SK-N-MC (cell line): ENCODE results near the gene PDIA6.
"Not testable (repeated sequence)": the region's sequence is repeated elsewhere in the genome, so short reads cannot be mapped to it uniquely, and the experiment has no call there.

Experiments used
- DNase-seq: peaks from one replicate; pipeline ENCODE4 v3.0.0-alpha.2; 2011; ENCODE audit warnings: low read depth, low spot score
- H3K27ac ChIP-seq: fragments of 200-600 bp; sonication (generic); 2 replicates; pipeline ENCODE4 v1.5.1; 2016; ENCODE audit warnings: mixed run types
- H3K36me3 ChIP-seq: fragments of 200-600 bp; sonication (generic); 2 replicates; pipeline ENCODE4 v1.6.1; 2017; ENCODE audit warnings: antibody characterized with exemption, low read length, mixed read lengths; ENCODE audit not compliant: insufficient read depth
- H3K4me3 ChIP-seq: fragments of 200-600 bp; sonication (generic); 2 replicates; pipeline ENCODE4 v1.5.1; 2016
- H3K9ac ChIP-seq: fragments of 200-600 bp; sonication (generic); 2 replicates; pipeline ENCODE4 v1.8.0; 2017; ENCODE audit warnings: mixed run types, mixed read lengths; ENCODE audit not compliant: insufficient read length
- H3K9me3 ChIP-seq: fragments of 200-600 bp; sonication (generic); 2 replicates; pipeline ENCODE4 v1.6.1; 2017; ENCODE audit warnings: low read depth, mild to moderate bottlenecking, antibody characterized with exemption, low read length, moderate library complexity, mixed read lengths
- EZH2 ChIP-seq: fragments of 200-600 bp; sonication (generic); IDR thresholded peaks from one replicate; pipeline ENCODE4 v1.6.1; 2017; ENCODE audit warnings: antibody characterized with exemption
- FOXP2 ChIP-seq: optimal IDR thresholded peaks from 2 replicates; pipeline ENCODE3; 2011; ENCODE audit warnings: mild to moderate bottlenecking, moderate library complexity; ENCODE audit not compliant: insufficient read depth; ENCODE audit errors: extremely low read length, control extremely low read depth
- POLR2AphosphoS5 ChIP-seq: IDR thresholded peaks from 2 replicates; pipeline ENCODE4 v1.6.1; 2012; ENCODE audit warnings: mild to moderate bottlenecking, low read depth, low read length, borderline replicate concordance

PDIA6 gene

GRCh38 chr2:10828346-10828745, 15.8 kb upstream of the PDIA6 start:
- Histone ChIP-seq H3K9ac (no peak overlapping the region), H3K4me3 (no peak overlapping the region), H3K9me3 (no peaks in the 10 kb centered on the region), H3K27ac (no peak overlapping the region), H3K36me3 (no peaks in the 10 kb centered on the region)
- TF ChIP-seq EZH2 (no peak), POLR2AphosphoS5 (no peak), FOXP2 (no peak)
- DNase-seq: no peak

GRCh38 chr2:10826625-10827024, 14.0 kb upstream of the PDIA6 start:
- H3K36me3 ChIP-seq: no peaks in the 10 kb centered on the region
- TF ChIP-seq EZH2: no peak
- no peak for TF ChIP-seq POLR2AphosphoS5
- TF ChIP-seq FOXP2: no peak
- H3K9ac ChIP-seq: no peak overlapping the region
- no peak overlapping the region for H3K27ac ChIP-seq
- DNase-seq: no peak
- H3K9me3 ChIP-seq: no peaks in the 10 kb centered on the region
- H3K4me3 ChIP-seq: no peak overlapping the region

DNA sequence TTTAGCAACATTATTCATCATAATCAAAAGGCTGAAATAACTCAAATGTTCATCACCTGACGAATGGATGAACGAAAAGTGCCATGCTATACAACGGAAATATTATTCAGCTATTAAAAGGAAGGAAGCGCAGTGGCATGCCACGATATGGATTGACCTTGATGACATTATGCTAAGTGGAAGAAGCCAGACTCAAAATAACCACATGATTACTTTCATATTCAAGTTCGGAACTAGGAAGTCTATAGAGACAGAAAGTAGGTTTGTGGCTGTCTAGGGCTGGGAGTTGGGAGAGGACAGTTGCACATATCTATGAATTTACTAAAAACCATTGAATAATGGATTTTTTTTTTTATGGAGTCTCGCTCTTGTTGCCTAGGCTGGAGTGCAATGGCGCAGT, 13.4 kb upstream of the PDIA6 start:
- no peak overlapping the region for H3K4me3 ChIP-seq
- H3K9ac ChIP-seq: no peak overlapping the region
- DNase-seq: no peak

GRCh38 chr2:10824191-10824590, 11.6 kb upstream of the PDIA6 start:
- TF ChIP-seq EZH2 (no peak), FOXP2 (no peak), POLR2AphosphoS5 (no peak)
- Histone ChIP-seq H3K36me3 (no peaks in the 10 kb centered on the region), H3K9ac (no peak overlapping the region), H3K27ac (no peak overlapping the region), H3K4me3 (no peak overlapping the region), H3K9me3 (no peaks in the 10 kb centered on the region)
- DNase-seq: no peak

More for the DNA sequence above, 13.4 kb upstream of the PDIA6 start:
- TF ChIP-seq POLR2AphosphoS5: no peak
- TF ChIP-seq EZH2: no peak
- no peak for TF ChIP-seq FOXP2
- no peaks in the 10 kb centered on the region for H3K36me3 ChIP-seq
- H3K9me3 ChIP-seq: no peaks in the 10 kb centered on the region
- H3K27ac ChIP-seq: no peak overlapping the region

GRCh38 chr2:10820978-10821695, 8.6 kb upstream of the PDIA6 start:
- no peaks in the 10 kb centered on the region for H3K9me3 ChIP-seq
- no peak overlapping the region for H3K4me3 ChIP-seq
- no peaks in the 10 kb centered on the region for H3K36me3 ChIP-seq
- H3K27ac ChIP-seq: no peak overlapping the region
- no peak overlapping the region for H3K9ac ChIP-seq
- TF ChIP-seq POLR2AphosphoS5 (no peak), FOXP2 (no peak), EZH2 (no peak)
- DNase-seq: no peak

DNA sequence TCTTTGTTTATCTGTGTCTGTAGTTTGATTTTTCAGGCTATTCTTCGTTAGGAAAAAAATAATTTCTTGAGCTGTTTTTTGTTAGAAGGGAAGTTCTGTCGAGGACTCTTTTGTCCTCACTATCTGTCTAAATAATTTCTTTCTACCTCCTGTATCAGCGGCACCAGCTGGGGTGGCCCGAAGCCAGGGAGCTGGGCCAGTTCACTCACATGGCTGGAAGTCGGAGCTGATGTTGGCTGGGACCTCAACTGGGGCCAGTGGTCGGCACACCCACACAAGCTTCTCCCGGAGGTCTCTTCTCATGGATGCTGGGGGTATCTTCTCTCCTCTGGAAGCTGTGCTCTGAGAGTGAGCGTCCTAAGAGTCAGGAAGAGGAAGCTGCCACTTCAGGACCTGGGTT, 8.0 kb upstream of the PDIA6 start:
- H3K27ac ChIP-seq: no peak overlapping the region
- no peak for TF ChIP-seq EZH2

GRCh38 chr2:10819714-10820314, 7.2 kb upstream of the PDIA6 start:
- no peaks in the 10 kb centered on the region for H3K9me3 ChIP-seq
- no peak overlapping the region for H3K27ac ChIP-seq
- TF ChIP-seq POLR2AphosphoS5: no peak
- no peak for TF ChIP-seq EZH2
- no peak for TF ChIP-seq FOXP2
- H3K9ac ChIP-seq: no peak overlapping the region
- H3K36me3 ChIP-seq: no peaks in the 10 kb centered on the region
- no peak overlapping the region for H3K4me3 ChIP-seq
- no peak for DNase-seq

More for the DNA sequence above, 8.0 kb upstream of the PDIA6 start:
- H3K9ac ChIP-seq: no peak overlapping the region
- H3K9me3 ChIP-seq: no peaks in the 10 kb centered on the region
- H3K36me3 ChIP-seq: no peaks in the 10 kb centered on the region
- no peak overlapping the region for H3K4me3 ChIP-seq
- DNase-seq: no peak

DNA sequence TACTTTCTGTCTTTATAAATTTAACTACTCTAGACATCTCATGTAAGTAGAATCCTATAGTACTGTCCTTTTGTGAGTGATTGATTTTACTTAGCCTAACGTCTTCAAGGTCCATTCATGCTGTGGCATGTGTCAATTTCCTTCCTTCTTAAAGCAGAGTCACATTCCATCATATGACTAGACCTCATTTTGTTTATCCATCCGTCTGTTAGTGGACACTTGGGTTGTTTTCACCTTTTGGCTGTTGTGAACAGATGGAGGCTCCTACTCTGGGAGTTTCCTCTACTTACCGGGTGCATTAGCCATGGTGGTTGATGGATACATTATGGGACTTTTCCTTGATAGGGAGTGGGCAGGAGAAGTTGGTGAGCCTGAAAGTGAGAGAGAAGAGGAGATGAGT, 6.4 kb upstream of the PDIA6 start:
- no peak overlapping the region for H3K4me3 ChIP-seq
- DNase-seq: no peak
- H3K9ac ChIP-seq: no peak overlapping the region
- no peaks in the 10 kb centered on the region for H3K36me3 ChIP-seq
- H3K27ac ChIP-seq: no peak overlapping the region
- no peaks in the 10 kb centered on the region for H3K9me3 ChIP-seq
- TF ChIP-seq FOXP2 (no peak), EZH2 (no peak), POLR2AphosphoS5 (no peak)

DNA sequence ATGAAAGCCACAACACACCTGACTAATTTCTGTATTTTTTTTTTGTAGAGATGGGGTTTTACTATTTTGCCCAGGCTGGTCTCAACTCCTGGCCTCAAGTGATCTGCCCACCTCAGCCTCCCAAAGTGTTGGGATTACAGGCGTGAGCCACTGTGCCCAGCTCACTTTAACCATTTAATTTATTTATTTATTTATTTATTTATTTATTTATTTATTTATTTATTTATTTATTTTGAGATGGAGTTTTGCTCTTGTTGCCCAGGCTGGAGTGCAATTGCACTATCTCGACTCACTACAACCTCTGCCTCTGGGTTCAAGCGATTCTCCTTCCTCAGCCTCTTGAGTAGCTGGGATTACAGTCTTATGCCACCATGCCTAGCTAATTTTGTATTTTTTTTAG, 5.7 kb upstream of the PDIA6 start:
- not testable (repeated sequence) for H3K9ac ChIP-seq, H3K4me3 ChIP-seq, DNase-seq, H3K27ac ChIP-seq, H3K9me3 ChIP-seq, H3K36me3 ChIP-seq
